Fibroblast of villous mesenchyme (primary cell): ENCODE data around the gene ARL13B. TPM values are rescaled to one million over a fixed set of nuclear protein-coding genes. Genes with fewer than 3 reads are reported as not detected.
A peak's percentile ranks its signal among the peaks of the same experiment; 100 is the strongest.

Source experiments
- DNase-seq: peaks from one replicate; pipeline ENCODE4 v3.0.0-alpha.2; 2010; ENCODE audit warnings: low read depth
- H3K4me3 ChIP-seq: 2 replicates; pipeline ENCODE4 v1.5.1; 2011; ENCODE audit warnings: low read depth, mild to moderate bottlenecking, low read length
- total RNA-seq: library from RNA; depleted of rRNA; stranded (reverse); fragments of >200 nt; gene quantifications from 2 replicates; pipeline ENCODE4 v1.2.3, GENCODE V29; 2012
- TF ChIP-seq, protein P1 (sequence below): IDR thresholded peaks from 2 replicates; pipeline ENCODE4 v1.5.1; 2012; ENCODE audit warnings: low read depth, mild to moderate bottlenecking, low read length; ENCODE audit not compliant: insufficient read depth

ARL13B gene
- total RNA-seq, 1 donor: 14.7 TPM

DNA sequence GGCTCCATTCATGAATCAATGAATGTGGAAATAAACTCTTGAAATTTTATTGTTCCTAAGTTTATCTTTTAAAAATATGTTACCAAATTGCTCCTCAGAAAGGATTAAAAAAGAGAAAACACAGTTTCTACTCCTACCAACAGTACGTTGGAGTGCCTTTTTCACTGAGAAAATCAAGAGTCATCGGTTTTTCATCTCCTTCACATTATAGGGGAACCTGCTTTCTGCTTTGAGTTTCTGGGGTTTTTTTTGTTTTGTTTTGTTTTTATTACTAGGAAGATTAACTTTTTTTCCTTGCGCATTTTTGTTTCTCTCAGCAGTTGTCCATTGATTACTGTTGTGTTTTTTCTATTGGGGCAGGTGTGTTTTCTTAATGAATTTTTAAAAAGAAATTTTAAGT lies 3.5 kb downstream of the ARL13B start:
- no peak for DNase-seq
- TF ChIP-seq, protein P1, sequence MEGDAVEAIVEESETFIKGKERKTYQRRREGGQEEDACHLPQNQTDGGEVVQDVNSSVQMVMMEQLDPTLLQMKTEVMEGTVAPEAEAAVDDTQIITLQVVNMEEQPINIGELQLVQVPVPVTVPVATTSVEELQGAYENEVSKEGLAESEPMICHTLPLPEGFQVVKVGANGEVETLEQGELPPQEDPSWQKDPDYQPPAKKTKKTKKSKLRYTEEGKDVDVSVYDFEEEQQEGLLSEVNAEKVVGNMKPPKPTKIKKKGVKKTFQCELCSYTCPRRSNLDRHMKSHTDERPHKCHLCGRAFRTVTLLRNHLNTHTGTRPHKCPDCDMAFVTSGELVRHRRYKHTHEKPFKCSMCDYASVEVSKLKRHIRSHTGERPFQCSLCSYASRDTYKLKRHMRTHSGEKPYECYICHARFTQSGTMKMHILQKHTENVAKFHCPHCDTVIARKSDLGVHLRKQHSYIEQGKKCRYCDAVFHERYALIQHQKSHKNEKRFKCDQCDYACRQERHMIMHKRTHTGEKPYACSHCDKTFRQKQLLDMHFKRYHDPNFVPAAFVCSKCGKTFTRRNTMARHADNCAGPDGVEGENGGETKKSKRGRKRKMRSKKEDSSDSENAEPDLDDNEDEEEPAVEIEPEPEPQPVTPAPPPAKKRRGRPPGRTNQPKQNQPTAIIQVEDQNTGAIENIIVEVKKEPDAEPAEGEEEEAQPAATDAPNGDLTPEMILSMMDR: no peak
- no peak overlapping the region for H3K4me3 ChIP-seq

DNA sequence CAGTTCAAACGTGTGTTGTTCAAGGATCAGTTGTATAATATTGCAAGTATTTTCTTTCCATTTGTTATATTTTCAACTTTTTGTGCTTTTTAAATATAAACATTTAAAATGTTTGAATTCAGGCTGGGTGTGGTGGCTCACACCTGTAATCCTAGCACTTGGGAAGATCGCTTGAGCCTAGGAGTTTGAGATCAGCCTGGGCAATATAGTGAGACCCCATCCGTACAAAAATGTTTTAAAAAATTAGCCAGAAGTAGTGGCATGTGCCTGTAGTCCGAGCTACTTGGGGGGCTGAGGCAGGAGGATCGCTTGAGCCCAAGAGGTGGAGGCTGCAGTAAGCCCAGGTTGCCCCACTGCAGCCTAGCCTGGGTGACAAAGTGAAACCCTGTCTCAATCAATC lies 4.7 kb downstream of the ARL13B start:
- H3K4me3 ChIP-seq: no peak overlapping the region
- no peak for DNase-seq
- TF ChIP-seq, protein P1: no peak

DNA sequence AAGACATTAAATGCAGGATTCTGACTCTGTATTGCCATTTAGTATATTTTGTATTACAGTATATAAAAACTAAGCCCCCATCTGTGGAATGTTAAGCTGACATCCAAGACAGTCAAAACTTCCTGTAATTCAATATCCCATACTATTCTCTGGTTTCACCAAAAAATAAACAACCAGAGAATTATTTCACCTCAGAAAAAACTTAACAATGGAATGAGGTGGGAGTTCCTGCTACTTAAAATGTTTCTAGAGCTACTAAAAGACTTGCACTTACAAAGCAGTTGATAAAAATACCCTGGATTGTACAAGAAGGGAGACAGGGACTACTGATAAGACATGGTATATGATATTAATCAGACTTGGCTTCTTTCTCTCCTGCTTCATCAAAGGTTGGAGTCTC lies 8.3 kb downstream of the ARL13B start:
- peak; percentile 30 for DNase-seq
- no peak overlapping the region for H3K4me3 ChIP-seq
- TF ChIP-seq, protein P1: no peak

DNA sequence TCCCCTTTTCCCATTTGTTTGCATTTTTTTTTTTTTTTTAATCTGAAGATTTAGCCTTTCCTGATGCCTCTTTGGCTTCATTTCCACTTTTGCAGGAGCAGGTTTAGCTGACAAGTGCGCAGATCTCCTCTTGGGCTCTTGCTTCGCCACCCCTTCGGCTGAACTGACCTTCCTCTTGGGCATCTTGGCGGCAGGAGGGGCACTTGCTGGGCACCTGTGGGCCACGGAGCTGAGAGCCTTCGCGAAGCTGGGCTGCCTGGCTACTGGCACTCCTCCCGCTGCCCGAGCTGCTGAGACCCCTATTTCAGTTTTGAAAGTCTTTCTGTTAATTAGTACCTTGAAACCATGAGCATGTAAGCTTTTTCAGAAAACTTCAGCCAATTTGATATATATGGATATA lies 8.8 kb downstream of the ARL13B start:
- no peak for DNase-seq
- H3K4me3 ChIP-seq: no peak overlapping the region
- TF ChIP-seq, protein P1: no peak

DNA sequence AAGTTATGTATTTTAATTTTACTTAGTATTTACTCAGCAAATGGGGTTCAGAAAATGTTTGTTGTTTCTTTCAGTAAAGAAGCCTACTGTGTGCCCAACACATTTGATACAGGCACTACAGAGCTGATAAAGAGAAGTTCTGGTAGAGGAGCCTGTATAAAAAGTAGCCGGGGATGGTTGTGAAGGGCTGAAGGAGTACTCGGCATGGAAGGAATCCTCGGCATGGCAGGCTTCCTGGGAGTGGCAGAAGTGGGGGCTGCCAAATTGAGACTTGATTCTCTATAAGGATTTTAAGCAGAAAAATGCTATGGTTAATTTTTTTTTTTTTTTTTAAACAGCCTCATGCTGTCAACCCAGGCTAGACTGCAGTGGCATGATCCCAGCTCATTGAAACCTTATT lies 9.3 kb downstream of the ARL13B start:
- TF ChIP-seq, protein P1: no peak
- H3K4me3 ChIP-seq: no peak overlapping the region
- no peak for DNase-seq

DNA sequence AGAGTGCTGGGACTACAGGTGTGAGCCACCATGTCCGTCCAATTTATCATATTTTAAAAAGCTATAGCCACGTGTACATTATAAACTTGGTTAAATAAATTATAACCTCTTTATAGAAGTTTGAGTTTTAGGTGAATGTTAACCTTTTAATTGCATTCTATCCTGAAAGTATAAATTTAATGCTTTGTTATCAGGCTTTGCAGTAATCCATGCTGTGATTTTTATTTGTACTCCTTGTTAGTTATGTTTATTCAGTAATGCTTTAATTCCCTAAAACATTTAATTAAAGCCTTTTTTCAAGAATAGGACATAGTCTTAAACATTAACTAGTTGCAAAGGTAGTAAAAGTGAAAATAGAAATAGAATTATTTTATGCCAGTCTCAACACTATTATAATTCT lies 11.7 kb downstream of the ARL13B start:
- H3K4me3 ChIP-seq: no peak overlapping the region
- TF ChIP-seq, protein P1: no peak
- no peak for DNase-seq

DNA sequence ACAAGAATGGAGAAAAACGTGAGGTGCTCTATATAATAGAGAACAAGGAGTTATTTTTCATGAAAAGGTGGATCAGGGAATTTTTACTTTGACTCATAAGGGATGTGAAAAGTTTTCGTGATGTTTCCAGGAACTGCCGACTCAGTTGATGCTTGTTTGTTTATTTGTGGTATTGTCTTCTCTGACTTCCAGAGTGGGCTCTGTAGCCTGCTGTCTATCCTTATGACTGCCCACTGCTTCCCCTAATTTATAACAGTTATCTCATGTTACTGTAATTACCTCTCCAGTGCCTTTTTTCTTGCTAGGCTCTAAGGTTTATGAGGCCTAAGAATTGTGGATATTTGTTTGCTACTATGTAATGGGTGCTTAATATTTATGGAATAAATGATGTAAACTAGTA lies 12.3 kb downstream of the ARL13B start:
- no peak overlapping the region for H3K4me3 ChIP-seq
- no peak for DNase-seq
- TF ChIP-seq, protein P1: no peak
